Measurements from ENCODE around the gene TMEM187. TPM values are rescaled to one million over a fixed set of nuclear protein-coding genes. Genes with fewer than 3 reads are reported as not detected.

The TMEM187 gene
- polyA plus RNA-seq, 1 experiment = 3.2 TPM

DNA sequence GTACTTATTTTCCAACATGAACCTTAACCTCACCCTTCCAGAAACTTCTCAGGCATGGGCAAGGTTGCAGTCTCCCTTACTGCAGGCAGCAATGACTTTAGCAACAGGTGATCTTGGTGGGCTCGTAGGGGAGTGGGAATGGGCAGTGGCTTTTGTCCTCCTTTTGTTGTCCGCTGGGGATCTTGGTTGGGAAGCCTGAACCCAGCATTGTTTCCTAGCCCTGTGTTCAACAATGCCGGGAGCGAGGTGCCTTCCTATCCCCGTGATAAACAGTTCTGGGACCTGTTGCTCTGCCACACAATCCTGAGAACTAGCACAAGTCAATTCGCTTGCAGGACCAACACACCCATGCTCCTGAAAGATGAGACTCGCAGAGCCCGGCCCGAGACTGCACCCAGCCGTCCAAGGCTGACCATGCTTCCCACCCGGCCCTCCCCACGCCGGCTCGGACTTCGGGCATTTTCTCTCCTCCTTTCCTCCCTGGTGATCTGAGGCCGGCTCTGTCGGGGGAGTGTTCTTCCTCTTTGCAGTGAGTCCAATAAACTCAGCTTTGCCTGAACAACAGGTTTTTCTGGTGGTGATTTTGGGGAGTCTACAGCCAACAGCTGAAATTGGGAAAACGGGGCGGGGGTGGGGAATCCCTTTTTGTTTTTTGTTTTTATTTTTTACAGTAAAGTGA is 26.9 kb downstream of the TMEM187 start:
- no peaks in the 10 kb centered on the region for H3K27me3 ChIP-seq (ENCODE audit: control insufficient read depth, insufficient read depth, low read length)
- CTCF ChIA-PET = no interaction called here
- no peaks in the 10 kb centered on the region for H3K9me3 ChIP-seq (ENCODE audit: control insufficient read depth, insufficient read depth, low read length)
- POLR2A ChIA-PET = no interaction called here
- DNase-seq (ENCODE audit: low read depth, low spot score) = no peak
- H3K4me3 ChIP-seq (ENCODE audit: low read depth, low read length) = no peak overlapping the region
- no peak overlapping the region for H3K27ac ChIP-seq (ENCODE audit: low read depth, low read length)
- TF ChIP-seq CTCF (IDR thresholded peaks at IDR 0.05; ENCODE audit: low read depth, low read length) = no peak

- TF ChIP-seq CTCF (IDR thresholded peaks at IDR 0.05; ENCODE audit: low read depth, low read length) = no peak
- no peaks in the 10 kb centered on the region for H3K27me3 ChIP-seq (ENCODE audit: control insufficient read depth, insufficient read depth, low read length)
- no peaks in the 10 kb centered on the region for H3K9me3 ChIP-seq (ENCODE audit: control insufficient read depth, insufficient read depth, low read length)
- CTCF ChIA-PET = no interaction called here
- no peak for DNase-seq (ENCODE audit: low read depth, low spot score)
- H3K4me3 ChIP-seq (ENCODE audit: low read depth, low read length) = no peak overlapping the region
- POLR2A ChIA-PET = no interaction called here
- no peak overlapping the region for H3K27ac ChIP-seq (ENCODE audit: low read depth, low read length)
These were observed 27.5 kb downstream of the TMEM187 start for GRCh38 chrX:154000051-154000450.

GRCh38 chrX:154002215-154002719 is 29.7 kb downstream of the TMEM187 start:
- peak overlapping the region; percentile 52 for H3K27ac ChIP-seq (ENCODE audit: low read depth, low read length)
- no peak for DNase-seq (ENCODE audit: low read depth, low spot score)
- no peaks in the 10 kb centered on the region for H3K9me3 ChIP-seq (ENCODE audit: control insufficient read depth, insufficient read depth, low read length)
- no peak overlapping the region for H3K4me3 ChIP-seq (ENCODE audit: low read depth, low read length)
- ChIA-PET CTCF (interaction anchor here (1.6 kb wide), 1 partner anchor 11 kb away, joined by 10 read pairs; no protein-coding TSS in a partner anchor), POLR2A (interaction anchor here (0.6 kb wide), 1 partner anchor 30 kb away, joined by 3 read pairs; the partner anchor contains the start of gene TMEM187)
- no peak for TF ChIP-seq CTCF (IDR thresholded peaks at IDR 0.05; ENCODE audit: low read depth, low read length)
- H3K27me3 ChIP-seq (ENCODE audit: control insufficient read depth, insufficient read depth, low read length) = no peaks in the 10 kb centered on the region

- no peaks in the 10 kb centered on the region for H3K9me3 ChIP-seq (ENCODE audit: control insufficient read depth, insufficient read depth, low read length)
- DNase-seq (ENCODE audit: low read depth, low spot score) = no peak
- no peak overlapping the region for H3K27ac ChIP-seq (ENCODE audit: low read depth, low read length)
- CTCF ChIA-PET = interaction anchor here (1.3 kb wide), 1 partner anchor 9 kb away, joined by 3 read pairs; no protein-coding TSS in a partner anchor
- H3K4me3 ChIP-seq (ENCODE audit: low read depth, low read length) = no peak overlapping the region
- POLR2A ChIA-PET = interaction anchor here (0.7 kb wide), 1 partner anchor 36 kb away, joined by 3 read pairs; no protein-coding TSS in a partner anchor
- no peak for TF ChIP-seq CTCF (IDR thresholded peaks at IDR 0.05; ENCODE audit: low read depth, low read length)
- no peaks in the 10 kb centered on the region for H3K27me3 ChIP-seq (ENCODE audit: control insufficient read depth, insufficient read depth, low read length)
These were observed 31.8 kb downstream of the TMEM187 start for GRCh38 chrX:154004315-154004714.

- no peaks in the 10 kb centered on the region for H3K27me3 ChIP-seq (ENCODE audit: control insufficient read depth, insufficient read depth, low read length)
- DNase-seq (ENCODE audit: low read depth, low spot score) = no peak
- ChIA-PET CTCF (no interaction called here), POLR2A (no interaction called here)
- no peaks in the 10 kb centered on the region for H3K9me3 ChIP-seq (ENCODE audit: control insufficient read depth, insufficient read depth, low read length)
- H3K27ac ChIP-seq (ENCODE audit: low read depth, low read length) = no peak overlapping the region
- H3K4me3 ChIP-seq (ENCODE audit: low read depth, low read length) = no peak overlapping the region
- no peak for TF ChIP-seq CTCF (IDR thresholded peaks at IDR 0.05; ENCODE audit: low read depth, low read length)
These were observed 34.4 kb downstream of the TMEM187 start for GRCh38 chrX:154006947-154007346.
